Progenitor cell of endocrine pancreas (in vitro differentiated cells): ENCODE measurements around the gene AMOTL2. TPM values are rescaled to one million over a fixed set of nuclear protein-coding genes. Genes with fewer than 3 reads are reported as not detected.

Experiments
- DNase-seq: peaks from one replicate; pipeline ENCODE4 v3.0.0; 2021; ENCODE audit warnings: low spot score; ENCODE audit not compliant: unreplicated experiment
- H3K27ac Mint-ChIP-seq: 2 replicates; pipeline ENCODE4 v1.8.0; 2021; ENCODE audit warnings: mild to moderate bottlenecking, moderate library complexity, mixed read lengths
- H3K27me3 Mint-ChIP-seq: 2 replicates; pipeline ENCODE4 v1.8.0; 2021; ENCODE audit warnings: mixed read lengths
- H3K36me3 Mint-ChIP-seq: 2 replicates; pipeline ENCODE4 v1.8.0; 2022; ENCODE audit warnings: mixed read lengths; ENCODE audit not compliant: insufficient read depth
- H3K4me1 Mint-ChIP-seq: 2 replicates; pipeline ENCODE4 v1.8.0; 2021; ENCODE audit warnings: low read depth, mixed read lengths
- H3K4me3 Mint-ChIP-seq: 2 replicates; pipeline ENCODE4 v1.8.0; 2021; ENCODE audit warnings: low read depth, mild to moderate bottlenecking, moderate library complexity, mixed read lengths
- H3K9me3 Mint-ChIP-seq: 2 replicates; pipeline ENCODE4 v1.8.0; 2021; ENCODE audit warnings: low read depth, mixed read lengths
- CTCF ChIP-seq: fragments of 200-600 bp; sonication (generic); IDR thresholded peaks from one replicate; pipeline ENCODE4 v1.5.0; 2021; ENCODE audit warnings: antibody characterized with exemption, mild to moderate bottlenecking; ENCODE audit not compliant: unreplicated experiment
- total RNA-seq: library from RNA; stranded (reverse); gene quantifications from 2 replicates; pipeline ENCODE4 v1.2.1, GENCODE V29; 2021

Gene AMOTL2
- total RNA-seq, 1 donor from 2014 or later, result 94.4 TPM

GRCh38 chr3:134354612-134355251 is 19.5 kb downstream of the AMOTL2 start:
- H3K36me3 Mint-ChIP-seq, result peaks cover 29% of the 10 kb centered on the region
- no peaks in the 10 kb centered on the region for H3K27me3 Mint-ChIP-seq
- peak overlapping the region; percentile 68 for H3K27ac Mint-ChIP-seq
- no peak for DNase-seq
- TF ChIP-seq CTCF, result no peak
- peaks cover 24% of the 10 kb centered on the region for H3K4me1 Mint-ChIP-seq
- no peak overlapping the region for H3K4me3 Mint-ChIP-seq
- no peaks in the 10 kb centered on the region for H3K9me3 Mint-ChIP-seq

DNA sequence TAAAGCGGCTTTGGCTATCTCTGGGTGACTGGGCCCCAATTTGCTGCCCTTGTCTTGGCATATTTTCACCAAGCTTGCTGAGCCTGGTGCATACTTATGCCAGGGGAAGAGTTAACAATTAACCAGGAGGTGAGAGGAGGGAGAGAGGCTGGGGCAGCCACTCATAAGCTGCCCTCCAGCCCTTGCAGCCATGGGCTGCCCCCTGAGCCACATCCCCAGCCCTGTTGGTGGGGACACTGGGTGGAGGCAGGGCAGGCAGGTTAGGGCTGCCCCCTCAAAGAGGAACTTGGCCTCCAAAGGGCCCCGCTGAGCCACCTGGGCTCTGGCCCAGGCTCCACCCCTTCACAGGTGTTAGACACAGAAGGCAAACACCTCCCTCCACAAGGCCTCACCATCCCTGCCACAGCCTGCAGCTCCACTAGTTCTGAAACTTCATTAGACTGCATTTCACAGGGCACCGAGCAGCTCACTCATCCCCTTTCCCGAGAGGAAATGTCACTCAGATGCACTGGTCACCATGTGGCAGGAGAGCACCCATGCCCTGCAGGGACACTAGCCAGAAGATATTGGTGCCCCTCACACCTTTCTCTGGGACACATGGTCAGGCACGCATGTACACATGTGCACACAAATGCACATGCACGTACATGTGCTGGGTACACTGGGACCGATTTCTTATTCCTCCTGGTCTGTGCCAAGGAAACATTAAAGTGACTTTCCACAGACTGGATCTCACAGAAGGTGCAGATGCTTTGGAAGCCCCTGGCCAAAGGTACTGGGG is 20.2 kb downstream of the AMOTL2 start:
- TF ChIP-seq CTCF, result no peak
- Mint-ChIP-seq H3K4me1 (peaks cover 24% of the 10 kb centered on the region), H3K4me3 (no peak overlapping the region), H3K36me3 (peaks cover 29% of the 10 kb centered on the region), H3K27ac (peak overlapping the region; percentile 87), H3K27me3 (no peaks in the 10 kb centered on the region), H3K9me3 (no peaks in the 10 kb centered on the region)
- DNase-seq, result no peak

- peaks cover 23% of the 10 kb centered on the region for H3K36me3 Mint-ChIP-seq
Measured at GRCh38 chr3:134353171-134353825, 20.9 kb downstream of the AMOTL2 start.

GRCh38 chr3:134352031-134352671 is 22.1 kb downstream of the AMOTL2 start:
- no peak overlapping the region for H3K27ac Mint-ChIP-seq
- H3K4me3 Mint-ChIP-seq, result no peak overlapping the region
- DNase-seq, result no peak
- peaks cover 14% of the 10 kb centered on the region for H3K4me1 Mint-ChIP-seq
- no peaks in the 10 kb centered on the region for H3K9me3 Mint-ChIP-seq
- H3K27me3 Mint-ChIP-seq, result no peaks in the 10 kb centered on the region
- TF ChIP-seq CTCF, result no peak
- peaks cover 17% of the 10 kb centered on the region for H3K36me3 Mint-ChIP-seq

More at GRCh38 chr3:134353171-134353825, 20.9 kb downstream of the AMOTL2 start:
- Mint-ChIP-seq H3K4me3 (no peak overlapping the region), H3K4me1 (peaks cover 19% of the 10 kb centered on the region), H3K9me3 (no peaks in the 10 kb centered on the region), H3K27ac (peak overlapping the region; percentile 87), H3K27me3 (no peaks in the 10 kb centered on the region)
- DNase-seq, result no peak
- no peak for TF ChIP-seq CTCF

DNA sequence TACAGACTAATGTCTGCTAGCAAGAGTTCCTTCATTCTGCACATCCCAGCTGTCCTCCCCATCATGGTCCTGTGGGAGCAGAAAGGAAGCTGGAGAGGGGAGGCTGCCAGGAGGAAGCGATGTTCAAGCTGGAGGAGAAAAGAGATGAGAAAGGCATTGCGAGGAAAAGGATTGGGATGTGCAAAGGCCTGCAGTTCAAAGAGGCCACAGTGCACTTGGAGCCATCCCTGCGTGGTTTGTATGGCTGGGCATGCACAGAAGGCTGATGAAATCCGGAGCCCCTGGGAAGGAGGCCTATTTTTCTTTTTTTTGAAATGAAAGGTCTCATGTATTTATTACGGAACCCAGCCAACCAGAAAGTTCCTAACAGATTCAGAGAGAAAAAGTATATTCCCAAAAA is 22.8 kb downstream of the AMOTL2 start:
- Mint-ChIP-seq H3K27ac (no peak overlapping the region), H3K36me3 (peaks cover 12% of the 10 kb centered on the region), H3K27me3 (no peaks in the 10 kb centered on the region), H3K9me3 (peaks cover 7% of the 10 kb centered on the region), H3K4me1 (peaks cover 14% of the 10 kb centered on the region), H3K4me3 (no peak overlapping the region)
- no peak for DNase-seq
- no peak for TF ChIP-seq CTCF
